HG02642 (cell line): ENCODE data around the gene MSH3.
A peak's percentile ranks its signal among the peaks of the same experiment; 100 is the strongest.
"Not testable (repeated sequence)": the region's sequence is repeated elsewhere in the genome, so short reads cannot be mapped to it uniquely, and the experiment has no call there.

ENCODE experiments used
- ATAC-seq: cut with Tn5 transposase; IDR thresholded peaks from one replicate; pipeline ENCODE4 v1.9.1; 2021; ENCODE audit warnings: mild to moderate bottlenecking; ENCODE audit not compliant: unreplicated experiment, poor library complexity

The MSH3 gene

DNA sequence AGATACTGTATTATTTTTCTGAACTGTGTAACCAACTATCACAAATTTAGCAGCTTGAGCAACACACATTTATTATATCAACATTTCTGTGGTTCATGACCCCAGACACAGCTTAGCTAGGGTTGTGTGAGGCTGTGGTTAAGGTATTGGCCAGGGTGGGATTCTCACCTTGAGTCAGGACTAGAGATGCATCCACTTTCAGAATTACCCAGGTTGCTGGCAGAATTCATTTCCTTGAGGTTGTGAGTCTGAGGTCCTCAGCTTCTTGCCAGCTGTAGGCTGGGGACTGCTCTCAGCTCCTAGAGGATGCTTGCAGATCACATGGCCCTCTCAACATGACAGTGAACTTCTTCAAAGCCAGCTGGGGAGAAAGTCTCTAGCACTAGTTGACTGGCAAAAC is 183.2 kb downstream of the MSH3 start:
- ATAC-seq: peak; percentile 92

DNA sequence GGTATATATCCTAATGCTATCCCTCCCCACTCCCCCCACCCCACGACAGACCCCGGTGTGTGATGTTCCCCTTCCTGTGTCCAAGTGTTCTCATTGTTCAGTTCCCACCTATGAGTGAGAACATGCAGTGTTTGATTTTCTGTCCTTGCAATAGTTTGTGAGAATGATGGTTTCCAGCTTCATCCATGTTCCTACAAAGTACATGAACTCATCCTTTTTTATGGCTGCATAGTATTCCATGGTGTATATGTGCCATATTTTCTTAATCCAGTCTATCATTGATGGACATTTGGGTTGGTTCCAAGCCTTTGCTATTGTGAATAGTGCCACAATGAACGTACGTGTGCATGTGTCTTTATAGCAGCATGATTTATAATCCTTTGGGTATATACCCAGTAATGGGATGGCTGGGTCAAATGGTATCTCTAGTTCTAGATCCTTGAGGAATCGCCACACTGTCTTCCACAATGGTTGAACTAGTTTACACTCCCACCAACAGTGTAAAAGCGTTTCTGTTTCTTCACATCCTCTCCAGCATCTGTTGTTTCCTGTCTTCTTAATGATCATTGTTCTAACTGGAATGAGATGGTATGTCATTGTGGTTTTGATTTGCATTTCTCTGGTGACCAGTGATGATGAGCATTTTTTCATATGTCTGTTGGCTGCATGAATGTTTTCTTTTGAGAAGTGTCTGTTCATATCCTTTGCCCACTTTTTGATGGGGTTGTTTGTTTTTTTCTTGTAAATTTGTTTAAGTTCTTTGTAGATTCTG is 186.8 kb downstream of the MSH3 start:
- ATAC-seq: not testable (repeated sequence)

DNA sequence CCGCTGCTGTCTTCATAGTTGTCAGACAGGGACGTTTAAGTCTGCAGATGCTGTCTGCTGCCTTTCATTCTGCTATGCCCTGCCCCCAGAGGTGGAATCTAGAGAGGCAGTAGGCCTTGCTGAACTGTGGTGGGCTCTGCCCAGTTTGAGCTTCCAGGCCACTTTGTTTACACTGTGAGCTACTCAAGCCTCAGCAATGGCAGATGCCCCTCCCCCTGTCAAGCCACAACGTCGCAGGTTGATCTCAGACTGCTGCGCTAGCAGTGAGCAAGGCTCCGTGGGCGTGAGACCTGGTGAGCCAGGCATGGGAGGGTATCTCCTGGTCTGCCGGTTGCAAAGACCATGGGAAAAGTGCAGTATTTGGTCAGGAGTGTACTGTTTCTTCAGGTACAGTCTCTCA is 192.0 kb downstream of the MSH3 start:
- not testable (repeated sequence) for ATAC-seq

DNA sequence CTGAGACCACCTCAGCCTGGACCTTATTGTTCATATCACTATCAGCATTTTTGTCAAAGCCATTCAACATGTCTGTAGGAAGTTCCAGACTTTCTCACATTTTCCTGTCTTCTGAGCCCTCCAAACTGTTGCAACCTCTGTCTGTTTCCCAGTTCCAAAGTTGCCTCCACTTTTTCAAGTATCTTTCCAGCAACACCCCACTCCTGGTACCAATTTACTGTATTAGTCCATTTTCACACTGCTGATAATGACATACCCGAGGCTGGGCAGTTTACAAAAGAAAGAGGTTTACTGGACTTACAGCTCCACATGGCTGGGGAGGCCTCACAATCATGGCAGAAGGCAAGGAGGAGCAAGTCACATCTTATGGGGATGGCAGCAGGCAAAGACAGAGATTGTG is 195.7 kb downstream of the MSH3 start:
- ATAC-seq: not testable (repeated sequence)

DNA sequence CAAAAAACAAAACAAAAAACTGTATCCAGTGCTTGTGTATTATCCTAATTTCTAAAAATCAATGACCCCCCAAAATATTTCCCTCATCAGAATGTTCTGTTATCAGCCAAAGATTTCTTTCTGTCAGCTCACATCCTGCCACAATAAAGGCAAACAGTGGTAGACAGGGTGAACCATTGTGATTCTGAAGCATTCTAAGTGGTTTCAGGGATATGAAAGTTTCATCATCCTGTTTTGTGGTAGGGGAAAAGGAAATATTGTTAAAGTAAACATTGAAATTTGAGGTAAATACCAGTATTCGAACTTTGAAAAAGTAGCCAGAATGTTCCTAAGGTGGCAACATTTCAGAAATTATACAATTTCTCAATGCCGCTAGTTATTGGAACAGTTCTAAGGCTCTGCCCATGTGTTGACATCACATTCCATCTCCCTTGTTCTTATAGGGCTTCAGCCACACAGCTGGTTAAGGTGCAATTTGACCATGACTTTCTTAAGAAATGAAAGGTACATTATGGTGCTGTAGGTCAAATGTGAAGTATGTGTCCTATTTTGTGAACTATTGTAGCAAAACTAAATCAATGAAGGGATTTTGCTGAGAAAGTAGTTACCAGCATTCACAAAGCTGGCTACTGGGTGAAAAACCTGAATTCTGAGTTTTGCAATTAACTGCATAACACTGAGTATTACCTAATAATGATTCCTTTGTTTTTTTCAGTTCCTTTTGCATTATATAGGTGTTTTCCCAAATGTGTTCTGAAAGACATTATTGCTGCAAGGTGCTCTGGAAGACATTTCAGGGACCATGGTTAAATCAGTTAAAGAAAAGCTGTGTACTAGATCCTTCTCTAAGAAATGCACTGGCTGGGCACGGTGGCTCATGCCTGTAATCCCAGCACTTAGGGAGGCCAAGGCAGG is 198.1 kb downstream of the MSH3 start:
- ATAC-seq: no peak

DNA sequence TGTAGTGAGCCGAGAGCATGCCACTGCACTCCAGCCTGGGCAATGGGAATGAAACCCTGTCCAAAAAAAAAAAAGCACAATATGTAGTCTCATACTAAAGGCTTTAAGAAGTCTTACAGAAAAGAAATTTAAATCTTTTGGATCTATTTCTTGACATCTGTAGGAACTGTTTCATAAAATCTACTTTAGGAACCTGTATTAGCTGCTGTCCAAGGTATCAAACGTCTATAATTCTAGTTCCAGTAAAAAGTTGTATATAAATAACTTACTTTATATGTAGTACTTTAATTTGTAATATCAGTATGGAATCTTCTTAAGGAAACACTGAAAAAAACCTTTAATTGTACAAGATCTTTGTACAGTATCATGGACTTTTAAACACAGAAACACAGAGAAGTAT is 199.0 kb downstream of the MSH3 start:
- ATAC-seq: no peak

DNA sequence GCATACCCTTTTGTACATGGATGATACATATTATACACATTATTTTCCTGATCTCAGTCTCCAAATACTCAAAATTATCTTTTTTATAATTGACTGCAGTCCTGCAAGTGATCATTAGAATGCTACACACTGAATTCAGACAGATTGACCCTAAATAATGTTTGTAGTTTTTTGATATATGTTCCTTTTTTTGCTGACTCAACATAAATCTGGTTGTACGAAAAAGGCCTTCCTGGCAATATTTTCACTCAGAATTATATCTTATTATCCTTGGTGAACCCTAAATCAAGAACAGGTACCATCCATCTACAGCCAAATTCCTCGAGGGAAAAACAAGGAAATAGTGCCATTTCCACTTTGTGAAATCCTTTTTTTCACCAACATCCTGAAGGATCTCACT is 200.1 kb downstream of the MSH3 start:
- no peak for ATAC-seq

DNA sequence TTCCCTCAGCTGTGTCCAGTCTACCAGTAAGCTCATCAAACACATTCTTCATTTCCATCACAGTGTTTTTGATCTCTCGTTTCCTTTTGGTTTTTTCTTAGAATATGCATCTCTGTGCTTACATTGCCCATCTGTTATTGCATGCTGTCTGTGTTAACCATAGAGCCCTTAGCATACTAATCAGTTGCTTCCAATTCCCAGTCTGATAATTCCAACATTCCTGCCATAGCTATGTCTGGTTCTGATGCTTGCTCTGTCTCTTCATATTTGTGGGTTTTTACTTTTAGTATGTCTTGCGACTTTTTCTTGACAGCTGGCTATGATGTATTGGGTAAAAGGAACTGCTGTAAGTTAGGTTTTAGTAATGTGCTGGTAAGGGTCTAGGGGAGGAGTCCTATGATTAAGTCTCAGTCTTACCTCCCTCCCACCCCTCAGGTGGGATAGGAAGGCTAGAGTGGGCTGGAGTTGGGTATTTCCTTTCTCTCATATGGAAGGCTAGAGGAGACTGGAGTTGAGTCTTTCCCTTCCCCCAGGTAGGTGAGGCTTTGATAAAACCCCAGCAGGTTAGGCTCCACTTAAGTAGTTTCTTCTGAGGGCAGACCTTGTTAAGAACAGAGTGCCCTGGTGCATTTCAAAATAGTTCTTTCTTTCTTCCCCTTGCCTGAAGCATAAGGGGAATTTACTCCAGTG is 206.6 kb downstream of the MSH3 start:
- ATAC-seq: no peak

DNA sequence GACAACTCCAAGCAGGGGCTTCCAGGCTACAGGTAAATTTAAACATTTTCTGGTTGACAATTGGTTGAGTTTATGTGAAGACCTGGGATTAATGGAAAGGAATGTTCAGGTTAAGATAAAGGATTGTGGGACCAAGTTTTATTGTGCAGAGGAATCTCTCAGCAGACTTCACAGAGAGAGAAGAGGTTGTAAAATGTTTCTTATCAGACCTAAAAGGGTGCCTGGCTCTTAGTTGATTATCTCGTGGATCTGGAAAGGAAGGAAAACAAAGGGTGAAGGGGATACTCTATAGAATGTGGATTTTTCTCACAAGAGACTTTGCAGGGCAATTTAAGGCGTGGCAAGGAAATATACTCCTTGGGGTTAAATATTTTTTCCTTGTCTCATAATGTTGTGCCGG is 209.3 kb downstream of the MSH3 start:
- no peak for ATAC-seq

DNA sequence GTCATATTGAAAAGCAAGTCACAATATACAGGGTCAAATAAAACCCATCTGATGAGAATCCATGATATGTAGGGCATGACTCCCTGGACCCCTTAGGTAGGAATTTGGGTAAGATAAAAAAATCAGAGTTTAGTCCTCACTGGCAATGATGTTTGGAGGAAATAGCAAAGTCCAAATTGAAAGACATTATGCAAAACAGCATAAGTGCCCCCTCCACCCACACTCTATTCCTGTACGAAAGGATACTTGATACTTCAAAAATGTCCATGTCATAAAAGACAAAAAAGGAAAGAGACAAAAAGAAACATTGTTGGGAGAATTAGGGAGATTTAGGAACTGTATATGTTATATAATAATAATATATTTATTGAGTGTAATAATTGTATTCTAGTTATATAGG is 209.7 kb downstream of the MSH3 start:
- ATAC-seq: no peak

DNA sequence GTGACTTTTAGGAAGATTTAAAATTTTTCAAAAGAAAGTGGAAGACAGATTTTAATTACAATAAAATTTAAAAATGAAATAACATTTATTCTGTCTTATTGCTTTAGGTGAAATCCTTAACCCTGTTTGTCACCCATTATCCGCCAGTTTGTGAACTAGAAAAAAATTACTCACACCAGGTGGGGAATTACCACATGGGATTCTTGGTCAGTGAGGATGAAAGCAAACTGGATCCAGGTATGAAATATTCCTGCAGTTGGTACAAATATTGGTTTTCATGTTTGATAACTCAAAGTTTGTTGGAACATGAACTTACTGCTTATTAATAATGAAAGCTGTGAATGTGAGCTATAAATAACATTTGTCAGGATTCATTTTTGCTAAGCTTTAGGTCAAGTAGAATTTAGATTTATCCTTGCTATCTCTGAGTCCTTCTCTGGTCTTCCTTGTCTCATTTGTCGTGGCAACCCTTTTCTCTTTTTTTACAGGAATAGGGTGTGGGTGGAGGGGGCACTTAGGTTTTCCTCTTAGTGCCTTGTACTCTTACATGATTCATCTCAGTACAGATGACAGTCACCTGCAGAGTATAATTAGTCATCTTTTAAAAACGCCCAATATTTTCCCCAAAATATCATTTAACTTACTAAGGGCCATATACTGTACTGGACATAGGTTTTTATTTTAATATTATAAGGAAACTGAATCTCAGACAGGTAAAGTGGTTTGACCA is 210.4 kb downstream of the MSH3 start:
- ATAC-seq: no peak

DNA sequence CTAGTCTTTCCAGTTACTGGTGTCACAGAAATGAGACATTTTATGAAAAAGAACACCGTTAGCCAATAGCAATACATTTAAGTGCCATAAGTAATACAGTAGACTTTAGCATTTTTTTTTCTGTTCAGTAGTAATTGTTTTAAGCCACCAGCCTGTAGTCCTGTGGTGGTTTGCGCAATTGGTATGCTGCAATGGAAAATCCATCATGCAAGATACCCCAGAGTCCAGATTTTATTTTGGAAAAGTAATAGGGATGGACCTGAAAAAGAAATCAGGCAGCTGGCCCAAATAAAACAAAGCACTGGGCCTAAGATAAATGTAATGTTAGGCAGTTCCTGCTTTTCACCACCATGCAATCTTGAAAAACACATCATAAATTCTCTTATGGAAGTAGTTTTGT is 211.1 kb downstream of the MSH3 start:
- no peak for ATAC-seq

DNA sequence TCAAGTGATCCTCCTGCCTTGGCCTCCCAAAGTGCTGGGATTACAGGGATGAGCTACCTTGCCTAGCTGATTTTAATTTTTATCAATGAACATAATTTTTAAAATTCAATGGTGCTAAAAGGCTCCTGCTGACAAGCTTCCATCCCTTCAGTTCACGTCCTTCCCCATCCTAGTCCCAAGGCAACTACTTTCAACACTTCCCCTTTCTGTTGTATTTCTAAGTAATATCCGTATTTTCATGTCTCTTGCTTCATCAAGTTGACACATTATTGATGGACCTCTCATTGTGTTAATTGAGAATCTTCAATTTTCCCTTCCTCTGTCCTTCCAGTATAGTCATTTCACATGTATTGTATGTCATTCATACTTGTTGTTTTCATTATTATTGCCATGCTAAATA is 211.9 kb downstream of the MSH3 start:
- ATAC-seq: no peak

DNA sequence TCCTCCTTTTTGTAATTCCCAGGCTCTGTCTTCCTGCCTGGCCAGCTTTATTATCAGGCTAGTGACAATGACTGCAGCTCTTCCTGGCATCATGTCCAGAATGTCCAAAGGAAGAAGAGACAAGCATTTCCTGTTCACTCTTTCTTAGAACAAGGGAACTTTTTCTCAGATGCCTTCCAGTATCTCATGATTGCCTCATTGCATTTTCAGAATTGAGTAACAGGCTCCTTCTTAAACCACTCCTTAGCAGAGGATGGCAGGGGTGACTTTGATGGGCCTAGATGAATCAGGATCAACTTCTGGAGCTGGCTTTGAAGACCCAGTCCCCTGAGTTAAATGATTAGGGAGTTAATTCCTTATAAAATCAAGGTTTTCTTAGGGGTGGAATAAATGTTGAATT is 212.8 kb downstream of the MSH3 start:
- no peak for ATAC-seq

DNA sequence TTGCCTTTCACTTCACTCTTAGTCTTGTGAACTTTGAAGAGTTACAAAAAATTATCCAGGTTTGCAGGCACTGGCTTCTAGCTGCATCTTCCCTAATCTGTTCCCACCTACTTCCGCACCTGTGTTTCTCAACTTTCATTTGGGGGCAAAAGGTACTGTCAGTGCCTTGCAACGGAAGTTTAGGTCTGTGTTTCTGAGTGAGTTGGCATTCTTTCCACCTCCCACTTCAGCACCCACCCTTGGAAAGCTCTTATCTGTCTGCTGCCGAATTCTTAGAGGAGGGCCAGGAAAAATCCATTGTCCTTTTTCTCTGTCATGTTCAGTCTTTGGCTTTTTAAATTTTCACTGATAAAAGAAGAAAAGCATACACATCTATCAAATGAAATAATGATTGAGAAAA is 216.0 kb downstream of the MSH3 start:
- no peak for ATAC-seq

DNA sequence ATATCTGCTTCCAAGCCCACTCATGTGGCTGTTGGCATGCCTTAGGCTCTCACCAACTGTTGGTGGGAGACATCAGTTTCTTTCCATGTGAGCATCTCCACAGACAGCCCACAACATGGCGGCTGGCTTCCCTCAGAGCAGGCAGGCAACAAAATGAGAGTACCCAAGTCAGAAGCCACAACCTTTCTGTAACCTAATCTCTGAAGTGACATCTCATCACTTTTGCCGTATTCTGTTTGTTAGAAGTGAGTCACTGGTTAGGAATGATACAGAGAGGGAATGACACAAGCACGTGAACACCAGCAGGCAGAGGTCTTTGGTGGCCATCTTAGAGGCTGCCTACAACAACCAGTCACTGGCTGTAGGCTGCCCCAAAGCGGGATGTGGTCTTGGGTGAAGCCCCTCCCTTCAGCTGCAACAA is 217.1 kb downstream of the MSH3 start:
- ATAC-seq: no peak

DNA sequence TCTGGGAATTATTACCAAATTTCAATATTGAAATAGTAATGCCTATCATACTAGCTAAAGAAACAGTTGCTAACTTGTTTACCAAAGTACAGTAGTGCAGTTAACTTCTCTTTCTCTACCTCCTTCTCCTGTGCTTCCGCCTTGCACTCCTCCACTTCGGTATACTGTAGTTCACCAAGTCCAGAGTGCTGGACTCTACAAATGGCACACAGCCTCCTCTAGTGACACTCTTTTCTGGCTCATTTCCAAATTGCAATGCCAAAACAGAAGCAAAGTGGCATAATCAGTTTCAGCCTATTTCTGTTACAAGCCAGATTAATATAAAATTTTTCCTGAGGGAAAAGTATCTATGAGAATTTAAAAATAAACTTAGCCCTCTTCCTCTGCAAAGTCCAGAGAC is 219.7 kb downstream of the MSH3 start:
- no peak for ATAC-seq

DNA sequence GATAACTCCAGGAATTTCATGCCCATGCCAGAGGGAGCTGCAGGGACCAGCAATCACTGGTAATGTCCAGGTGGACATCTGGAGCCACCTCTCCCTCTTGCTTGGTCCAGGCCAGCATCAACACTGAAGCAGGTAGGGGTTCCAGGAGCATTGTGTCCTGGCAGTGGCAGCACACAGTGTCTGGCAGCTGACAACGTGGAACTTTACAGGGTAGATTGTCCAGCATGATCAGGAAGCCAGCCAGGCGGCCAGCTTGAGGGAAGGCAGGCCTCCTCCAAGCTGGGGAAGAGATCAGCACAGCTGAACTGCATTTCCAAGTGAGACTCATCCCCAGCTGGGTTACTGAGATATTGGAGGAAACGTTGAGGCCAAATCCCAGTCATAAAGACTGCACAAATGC is 223.1 kb downstream of the MSH3 start:
- ATAC-seq: no peak

DNA sequence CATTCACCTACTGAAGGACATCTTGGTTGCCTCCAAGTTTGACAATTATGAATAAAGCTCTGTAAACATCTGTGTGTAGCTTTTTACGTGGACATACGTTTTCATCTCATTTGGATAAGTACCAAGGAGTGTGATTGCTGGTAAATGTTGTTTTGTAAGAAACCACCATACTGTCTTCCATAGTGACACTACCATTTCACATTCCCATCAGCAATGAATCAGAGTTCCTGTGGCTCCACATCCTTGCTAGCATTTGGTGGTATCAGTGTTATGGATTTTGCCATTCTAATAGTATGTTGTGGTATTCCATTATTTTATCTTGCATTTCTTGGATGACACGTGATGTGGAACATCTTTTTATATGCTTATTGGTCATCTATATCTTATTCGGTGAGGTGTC is 227.3 kb downstream of the MSH3 start:
- ATAC-seq: no peak

DNA sequence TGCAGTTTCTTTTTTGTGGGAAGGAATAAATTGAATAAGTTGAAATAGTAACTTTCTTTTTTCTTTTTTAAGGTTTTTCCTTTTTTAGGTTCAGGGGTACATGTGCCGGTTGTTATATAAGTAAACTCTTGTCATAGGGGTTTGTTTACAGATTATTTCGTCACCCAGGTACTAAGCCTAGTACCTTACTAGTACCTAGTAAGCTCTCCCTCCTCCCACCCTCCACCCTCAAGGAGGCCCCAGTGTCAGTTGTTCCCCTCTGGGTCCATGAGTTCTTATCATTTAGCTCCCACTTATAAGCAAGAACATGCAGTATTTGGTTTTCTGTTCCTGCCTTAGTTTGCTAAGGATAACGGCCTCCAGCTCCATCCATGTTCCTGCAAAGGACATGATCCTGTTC is 228.9 kb downstream of the MSH3 start:
- not testable (repeated sequence) for ATAC-seq
